GM21619 (cell line): Measurements from ENCODE around the gene BIRC7.

Source experiments
- ATAC-seq: cut with Tn5 transposase; IDR thresholded peaks from one replicate; pipeline ENCODE4 v1.9.1; 2021; ENCODE audit not compliant: unreplicated experiment

The BIRC7 gene

GRCh38 chr20:63235399-63235983 lies at the start of gene BIRC7:
BIRC7 (plus strand) TSS chr20:63235905; CDS start chr20:63236097, 192 bp downstream.
- ATAC-seq = no peak

GRCh38 chr20:63186084-63186483 lies 49.6 kb upstream of the BIRC7 start:
- ATAC-seq = no peak

GRCh38 chr20:63186528-63187316 lies 49.0 kb upstream of the BIRC7 start:
- no peak for ATAC-seq

GRCh38 chr20:63187338-63188158 lies 48.2 kb upstream of the BIRC7 start:
- no peak for ATAC-seq

GRCh38 chr20:63188159-63188442 lies 47.6 kb upstream of the BIRC7 start:
- ATAC-seq = no peak

- ATAC-seq = no peak
These were observed 46.9 kb upstream of the BIRC7 start for GRCh38 chr20:63188641-63189321.

GRCh38 chr20:63189322-63189642 lies 46.4 kb upstream of the BIRC7 start:
- ATAC-seq = no peak

GRCh38 chr20:63189846-63190559 lies 45.7 kb upstream of the BIRC7 start:
- no peak for ATAC-seq

- ATAC-seq = no peak
These were observed 44.9 kb upstream of the BIRC7 start for GRCh38 chr20:63190828-63191227.

GRCh38 chr20:63191400-63191799 lies 44.3 kb upstream of the BIRC7 start:
- no peak for ATAC-seq

GRCh38 chr20:63192721-63193120 lies 43.0 kb upstream of the BIRC7 start:
- no peak for ATAC-seq

GRCh38 chr20:63194007-63194796 lies 41.5 kb upstream of the BIRC7 start:
- ATAC-seq = no peak

- ATAC-seq = no peak
These were observed 40.9 kb upstream of the BIRC7 start for GRCh38 chr20:63194797-63195173.

- ATAC-seq = no peak
These were observed 38.8 kb upstream of the BIRC7 start for GRCh38 chr20:63196768-63197470.

GRCh38 chr20:63198606-63199005 lies 37.1 kb upstream of the BIRC7 start:
- no peak for ATAC-seq

GRCh38 chr20:63202021-63202420 lies 33.7 kb upstream of the BIRC7 start:
- ATAC-seq = no peak

GRCh38 chr20:63202811-63203526 lies 32.7 kb upstream of the BIRC7 start:
- ATAC-seq = no peak

GRCh38 chr20:63204362-63204761 lies 31.3 kb upstream of the BIRC7 start:
- ATAC-seq = no peak

GRCh38 chr20:63205896-63206295 lies 29.8 kb upstream of the BIRC7 start:
- ATAC-seq = no peak
